DND-41 (cell line): ENCODE results near the gene CD276.

ENCODE experiments used
- ATAC-seq: fragments of 200-7000 bp; cut with Tn5 transposase; 3 replicates; pipeline ENCODE4 v1.9.1; 2021; ENCODE audit warnings: low read depth; ENCODE audit not compliant: insufficient read depth
- DNase-seq: peaks from one replicate; pipeline ENCODE4 v3.0.0-alpha.2; 2020
- H2AFZ ChIP-seq: 2 replicates; pipeline ENCODE4 v1.6.0; 2012; ENCODE audit warnings: low read depth, low read length
- H3K27ac ChIP-seq: 2 replicates; pipeline ENCODE4 v1.5.1; 2012; ENCODE audit warnings: low read length, inconsistent platforms
- H3K27me3 ChIP-seq: fragments of 200-600 bp; sonication (generic); 2 replicates; pipeline ENCODE4 v1.6.0; 2012; ENCODE audit warnings: low read length, mild to moderate bottlenecking, inconsistent platforms; ENCODE audit not compliant: insufficient read depth, poor library complexity
- H3K36me3 ChIP-seq: 2 replicates; pipeline ENCODE4 v1.5.1; 2012; ENCODE audit warnings: low read length, inconsistent platforms; ENCODE audit not compliant: insufficient read depth
- H3K4me1 ChIP-seq: 2 replicates; pipeline ENCODE4 v1.5.1; 2012; ENCODE audit warnings: mild to moderate bottlenecking, low read length; ENCODE audit not compliant: insufficient read depth
- H3K4me2 ChIP-seq: 2 replicates; pipeline ENCODE4 v1.6.0; 2012; ENCODE audit warnings: mild to moderate bottlenecking, moderate library complexity, low read length, inconsistent platforms; ENCODE audit not compliant: insufficient read depth
- H3K4me3 ChIP-seq, 2 experiments: fragments of 200-600 bp in 1 of 2; shearing (Covaris generic) in 1 of 2; 2 replicates each; pipeline ENCODE4 v1.5.1; 2012 to 2016; ENCODE audit warnings: inconsistent platforms in 2 of 2, low read length in 2 of 2, mild to moderate bottlenecking in 2 of 2, low read depth in 1 of 2, moderate library complexity in 1 of 2
- H3K79me2 ChIP-seq: 2 replicates; pipeline ENCODE4 v1.6.0; 2012; ENCODE audit warnings: low read length, inconsistent platforms; ENCODE audit not compliant: insufficient read depth
- H3K9ac ChIP-seq: 2 replicates; pipeline ENCODE4 v1.6.0; 2012; ENCODE audit warnings: low read depth, mild to moderate bottlenecking, inconsistent platforms, low read length, moderate library complexity
- H3K9me3 ChIP-seq: 2 replicates; pipeline ENCODE4 v1.5.1; 2012; ENCODE audit warnings: low read length, moderate library complexity, mild to moderate bottlenecking, inconsistent platforms; ENCODE audit not compliant: insufficient read depth, severe bottlenecking
- H4K20me1 ChIP-seq: 2 replicates; pipeline ENCODE4 v1.6.0; 2012; ENCODE audit warnings: low read length; ENCODE audit not compliant: insufficient read depth
- EZH2 ChIP-seq: IDR thresholded peaks from 3 replicates; pipeline ENCODE4 v1.6.1; 2012; ENCODE audit warnings: borderline replicate concordance, low read depth, mild to moderate bottlenecking, moderate library complexity, low read length, inconsistent platforms; ENCODE audit not compliant: severe bottlenecking
- TF ChIP-seq, protein P1 (sequence below): IDR thresholded peaks from 2 replicates; pipeline ENCODE4 v1.5.1; 2012; ENCODE audit warnings: borderline replicate concordance, low read length, moderate library complexity, mild to moderate bottlenecking; ENCODE audit not compliant: poor library complexity, severe bottlenecking; ENCODE audit errors: extremely low read depth

The CD276 gene

DNA sequence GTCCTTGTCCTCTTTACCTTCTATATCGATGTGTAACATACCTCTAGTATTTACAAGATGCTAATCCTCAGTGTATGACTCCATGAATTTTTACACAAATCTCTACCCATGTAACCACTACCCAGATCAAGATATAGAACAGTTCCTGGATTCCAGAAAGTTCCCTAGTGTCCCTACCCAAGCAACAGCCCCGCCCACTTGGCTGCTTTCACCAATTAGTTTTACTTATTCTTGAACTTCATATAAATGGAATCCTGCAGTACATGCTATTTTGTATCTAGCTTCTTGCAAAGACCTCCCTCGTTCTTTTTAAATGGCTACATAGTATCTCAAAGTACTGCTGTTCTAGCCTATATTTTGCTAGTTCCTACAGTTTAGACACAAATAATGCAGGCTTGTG is 33.0 kb downstream of the CD276 start:
- ATAC-seq (no peak), DNase-seq (no peak)
- Histone ChIP-seq H3K9ac (no peak overlapping the region), H3K27me3 (peaks cover 8% of the 10 kb centered on the region), H3K9me3 (no peaks in the 10 kb centered on the region), H3K4me1 (no peaks in the 10 kb centered on the region), H3K79me2 (no peaks in the 10 kb centered on the region), H3K4me3 (no peak overlapping the region), H3K36me3 (no peaks in the 10 kb centered on the region), H3K4me2 (no peak overlapping the region), H4K20me1 (0 out of 2 replicates have a peak, but pooled peaks cover 3% of the 10 kb centered on the region), H2AFZ (no peak overlapping the region), H3K27ac (no peak overlapping the region)
- no peak for TF ChIP-seq EZH2
- TF ChIP-seq, protein P1, sequence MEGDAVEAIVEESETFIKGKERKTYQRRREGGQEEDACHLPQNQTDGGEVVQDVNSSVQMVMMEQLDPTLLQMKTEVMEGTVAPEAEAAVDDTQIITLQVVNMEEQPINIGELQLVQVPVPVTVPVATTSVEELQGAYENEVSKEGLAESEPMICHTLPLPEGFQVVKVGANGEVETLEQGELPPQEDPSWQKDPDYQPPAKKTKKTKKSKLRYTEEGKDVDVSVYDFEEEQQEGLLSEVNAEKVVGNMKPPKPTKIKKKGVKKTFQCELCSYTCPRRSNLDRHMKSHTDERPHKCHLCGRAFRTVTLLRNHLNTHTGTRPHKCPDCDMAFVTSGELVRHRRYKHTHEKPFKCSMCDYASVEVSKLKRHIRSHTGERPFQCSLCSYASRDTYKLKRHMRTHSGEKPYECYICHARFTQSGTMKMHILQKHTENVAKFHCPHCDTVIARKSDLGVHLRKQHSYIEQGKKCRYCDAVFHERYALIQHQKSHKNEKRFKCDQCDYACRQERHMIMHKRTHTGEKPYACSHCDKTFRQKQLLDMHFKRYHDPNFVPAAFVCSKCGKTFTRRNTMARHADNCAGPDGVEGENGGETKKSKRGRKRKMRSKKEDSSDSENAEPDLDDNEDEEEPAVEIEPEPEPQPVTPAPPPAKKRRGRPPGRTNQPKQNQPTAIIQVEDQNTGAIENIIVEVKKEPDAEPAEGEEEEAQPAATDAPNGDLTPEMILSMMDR, result no peak

DNA sequence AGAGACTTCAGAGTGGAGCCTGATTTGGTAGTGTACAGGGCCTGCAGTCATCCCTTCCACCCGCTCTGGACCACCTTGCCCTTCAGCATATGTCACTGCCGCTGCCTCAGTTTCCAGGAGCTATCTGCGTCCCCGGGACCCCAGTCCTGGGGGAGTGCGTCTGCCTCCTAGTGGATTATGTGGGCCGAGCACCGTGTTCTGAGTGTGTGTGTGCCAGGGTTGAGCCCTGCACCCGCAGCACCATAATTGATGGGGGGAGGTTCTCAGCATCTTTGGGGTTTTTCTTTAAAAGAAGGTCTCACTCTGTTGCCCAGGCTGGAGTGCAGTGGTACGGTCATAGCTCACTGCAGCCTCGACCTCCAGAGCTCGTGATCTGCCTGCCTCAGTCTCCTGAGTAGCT is 33.6 kb downstream of the CD276 start:
- 0 out of 2 replicates have a peak, but pooled peaks cover 3% of the 10 kb centered on the region for H4K20me1 ChIP-seq
- no peaks in the 10 kb centered on the region for H3K4me1 ChIP-seq
- no peak overlapping the region for H3K9ac ChIP-seq
- no peak overlapping the region for H3K27ac ChIP-seq
- no peak overlapping the region for H3K4me2 ChIP-seq
- H2AFZ ChIP-seq, result no peak overlapping the region
- H3K4me3 ChIP-seq, result no peak overlapping the region
- peaks cover 8% of the 10 kb centered on the region for H3K27me3 ChIP-seq
- H3K79me2 ChIP-seq, result no peaks in the 10 kb centered on the region
- H3K9me3 ChIP-seq, result no peaks in the 10 kb centered on the region
- TF ChIP-seq, protein P1, result peak; percentile 27
- TF ChIP-seq EZH2, result no peak
- no peaks in the 10 kb centered on the region for H3K36me3 ChIP-seq
- no peak for ATAC-seq
- no peak for DNase-seq

DNA sequence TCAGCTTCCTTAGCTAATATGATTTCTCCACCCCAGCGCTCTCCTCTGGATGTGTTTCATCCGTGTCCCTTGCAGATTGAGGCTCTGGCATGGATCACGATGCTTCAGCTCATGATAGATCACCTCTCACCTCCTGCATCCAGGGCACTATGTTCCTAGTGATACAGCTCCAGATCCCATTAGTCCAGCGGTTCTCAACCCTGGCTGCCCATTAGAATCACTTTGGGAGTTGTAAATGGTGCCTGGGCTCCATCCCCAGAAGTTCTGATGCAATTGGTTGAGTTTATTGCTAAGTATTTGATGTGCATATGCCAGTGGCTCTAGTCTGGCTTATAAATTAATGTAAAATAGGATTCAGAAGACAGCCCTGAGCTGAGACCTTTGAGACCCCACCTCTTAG is 34.5 kb downstream of the CD276 start:
- Histone ChIP-seq H3K4me1 (no peaks in the 10 kb centered on the region), H3K4me2 (no peak overlapping the region), H3K27me3 (peaks cover 8% of the 10 kb centered on the region), H3K4me3 (no peak overlapping the region), H3K9ac (no peak overlapping the region), H3K9me3 (no peaks in the 10 kb centered on the region), H3K79me2 (no peaks in the 10 kb centered on the region), H2AFZ (no peak overlapping the region), H3K36me3 (no peaks in the 10 kb centered on the region), H3K27ac (no peak overlapping the region), H4K20me1 (0 out of 2 replicates have a peak, but pooled peaks cover 3% of the 10 kb centered on the region)
- ATAC-seq, result no peak
- no peak for TF ChIP-seq EZH2
- TF ChIP-seq, protein P1, result no peak
- DNase-seq, result no peak

DNA sequence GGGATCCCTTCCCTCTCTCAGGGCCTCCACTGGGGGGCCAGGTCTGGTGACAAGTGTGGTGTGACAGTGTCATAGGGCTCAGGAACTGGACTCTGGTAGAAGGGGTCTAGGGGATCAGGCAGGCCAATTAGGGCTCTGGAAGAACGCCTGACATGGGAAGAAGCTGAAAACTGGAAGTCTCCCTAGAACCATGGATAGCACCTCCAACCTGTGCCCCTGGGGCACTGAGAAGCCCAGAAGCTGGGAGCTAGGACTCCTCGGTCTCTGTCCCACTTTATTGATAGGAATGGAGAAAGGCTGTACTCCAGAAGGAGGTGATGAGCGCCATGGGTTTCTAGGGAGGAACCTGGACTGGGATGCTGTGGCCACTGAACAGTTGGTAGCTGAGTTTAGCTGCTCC is 38.2 kb downstream of the CD276 start:
- no peak for ATAC-seq
- no peaks in the 10 kb centered on the region for H3K9me3 ChIP-seq
- no peaks in the 10 kb centered on the region for H3K4me1 ChIP-seq
- no peak for DNase-seq
- no peaks in the 10 kb centered on the region for H3K79me2 ChIP-seq
- H3K4me2 ChIP-seq, result no peak overlapping the region
- H4K20me1 ChIP-seq, result 0 out of 2 replicates have a peak, but pooled peaks cover 3% of the 10 kb centered on the region
- no peak overlapping the region for H3K4me3 ChIP-seq
- no peaks in the 10 kb centered on the region for H3K36me3 ChIP-seq
- no peak overlapping the region for H3K9ac ChIP-seq
- no peak overlapping the region for H3K27ac ChIP-seq
- peaks cover 15% of the 10 kb centered on the region for H3K27me3 ChIP-seq
- H2AFZ ChIP-seq, result no peak overlapping the region
- TF ChIP-seq, protein P1, result no peak
- no peak for TF ChIP-seq EZH2
